PFSK-1 (cell line): ENCODE measurements around the gene SF3B5.

ENCODE experiments used
- FOXP2 ChIP-seq: optimal IDR thresholded peaks from 2 replicates; pipeline ENCODE3; 2011; ENCODE audit warnings: borderline replicate concordance, control low read depth, inconsistent platforms; ENCODE audit not compliant: insufficient read depth; ENCODE audit errors: extremely low read length, extremely low read depth
- POLR2AphosphoS5 ChIP-seq: IDR thresholded peaks from 2 replicates; pipeline ENCODE4 v1.6.1; 2012; ENCODE audit warnings: low read depth, mild to moderate bottlenecking, control low read depth, low read length, moderate library complexity
- TAF1 ChIP-seq: IDR thresholded peaks from 2 replicates; pipeline ENCODE4 v1.6.1; 2012; ENCODE audit warnings: low read length, control low read depth, borderline replicate concordance; ENCODE audit not compliant: insufficient read depth

- no peak for TF ChIP-seq FOXP2
- TF ChIP-seq POLR2AphosphoS5, result no peak
- TF ChIP-seq TAF1, result no peak
Measured at GRCh38 chr6:144110210-144110609, 14.8 kb upstream of the SF3B5 start.
